GM21423 (cell line): Measurements from ENCODE around the gene FANCC.
A peak's percentile ranks its signal among the peaks of the same experiment; 100 is the strongest.

Experiments
- ATAC-seq: cut with Tn5 transposase; IDR thresholded peaks from one replicate; pipeline ENCODE4 v1.9.1; 2021; ENCODE audit warnings: mild to moderate bottlenecking, moderate library complexity; ENCODE audit not compliant: unreplicated experiment

Gene FANCC

GRCh38 chr9:95317119-95317892 is at the start of gene FANCC:
Gene FANCC (minus strand): TSS chr9:95317709. CDS start chr9:95249291, 68,418 bp downstream.
- ATAC-seq = peak; percentile 71

- no peak for ATAC-seq
Observed at GRCh38 chr9:95366731-95367325, 49.3 kb upstream of the FANCC start.

GRCh38 chr9:95365766-95366165 is 48.3 kb upstream of the FANCC start:
- ATAC-seq = no peak

GRCh38 chr9:95363051-95363841 is 45.7 kb upstream of the FANCC start:
- ATAC-seq = no peak

GRCh38 chr9:95360866-95361265 is 43.4 kb upstream of the FANCC start:
- no peak for ATAC-seq

- no peak for ATAC-seq
Observed at GRCh38 chr9:95357316-95357715, 39.8 kb upstream of the FANCC start.

GRCh38 chr9:95355500-95355899 is 38.0 kb upstream of the FANCC start:
- no peak for ATAC-seq

GRCh38 chr9:95351051-95351450 is 33.5 kb upstream of the FANCC start:
- no peak for ATAC-seq

- no peak for ATAC-seq
Observed at GRCh38 chr9:95350266-95350665, 32.8 kb upstream of the FANCC start.

GRCh38 chr9:95349091-95350038 is 31.9 kb upstream of the FANCC start:
- ATAC-seq = no peak

- no peak for ATAC-seq
Observed at GRCh38 chr9:95346021-95346420, 28.5 kb upstream of the FANCC start.

GRCh38 chr9:95344735-95345325 is 27.3 kb upstream of the FANCC start:
- no peak for ATAC-seq

GRCh38 chr9:95343725-95344287 is 26.3 kb upstream of the FANCC start:
- ATAC-seq = no peak

- ATAC-seq = no peak
Observed at GRCh38 chr9:95342571-95342970, 25.1 kb upstream of the FANCC start.

- no peak for ATAC-seq
Observed at GRCh38 chr9:95341293-95341962, 23.9 kb upstream of the FANCC start.

GRCh38 chr9:95338243-95338642 is 20.7 kb upstream of the FANCC start:
- no peak for ATAC-seq

- no peak for ATAC-seq
Observed at GRCh38 chr9:95336281-95336680, 18.8 kb upstream of the FANCC start.

- ATAC-seq = no peak
Observed at GRCh38 chr9:95333426-95333825, 15.9 kb upstream of the FANCC start.

GRCh38 chr9:95332860-95333259 is 15.4 kb upstream of the FANCC start:
- no peak for ATAC-seq
